HG03342 (cell line): Measurements from ENCODE around the gene OSBPL5.

ENCODE experiments used
- ATAC-seq: cut with Tn5 transposase; IDR thresholded peaks from one replicate; pipeline ENCODE4 v1.9.1; 2021; ENCODE audit warnings: mild to moderate bottlenecking, moderate library complexity; ENCODE audit not compliant: unreplicated experiment

OSBPL5 gene

DNA sequence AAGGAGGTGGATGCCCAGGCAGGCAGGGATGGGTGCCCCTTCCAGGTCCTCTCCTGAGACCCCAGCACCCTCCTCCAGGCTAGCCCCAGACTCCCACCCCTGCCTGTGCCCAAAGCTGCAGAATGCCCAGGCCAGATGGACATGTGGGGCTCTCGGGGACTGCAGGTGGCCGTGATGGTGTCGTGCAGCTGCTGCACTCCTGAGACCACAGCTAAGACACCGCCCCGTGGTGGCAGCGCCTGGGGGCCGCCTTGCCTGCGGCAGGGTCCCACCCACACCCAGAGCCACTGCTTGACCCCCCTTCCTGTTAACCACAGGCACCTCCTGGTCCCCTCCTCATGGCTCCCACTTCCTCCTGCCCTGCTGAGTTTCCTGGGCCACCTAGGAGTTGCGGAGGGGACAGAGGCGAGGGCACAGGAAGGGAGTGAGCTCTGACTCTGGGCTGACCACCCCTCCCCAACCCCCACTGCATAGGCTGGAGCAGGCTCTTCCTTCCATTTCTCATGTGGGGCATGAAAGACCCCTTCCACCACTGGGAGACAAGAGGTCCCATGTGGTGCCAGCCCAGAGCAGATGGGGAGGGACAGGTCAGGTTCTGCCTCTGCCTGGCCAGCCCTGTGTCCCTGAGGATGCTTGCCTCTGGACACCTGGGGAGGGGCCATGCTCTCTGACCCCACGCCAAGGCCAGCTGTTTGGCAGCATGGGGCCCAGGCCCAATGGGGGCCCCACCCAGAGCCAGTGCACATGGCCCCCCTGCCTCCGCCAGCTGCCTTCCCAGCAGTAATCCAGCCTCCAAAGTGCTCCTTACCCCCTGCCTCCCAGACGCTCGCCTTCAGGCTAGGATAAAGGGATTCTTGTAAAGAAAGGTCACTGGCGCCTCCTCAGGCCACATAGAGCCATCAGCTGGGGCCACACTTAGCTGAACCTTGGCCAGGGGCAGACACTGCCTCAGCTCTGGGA is 29.3 kb downstream of the OSBPL5 start:
- no peak for ATAC-seq

GRCh38 chr11:3134651-3135480 is 30.2 kb downstream of the OSBPL5 start:
- ATAC-seq: no peak

DNA sequence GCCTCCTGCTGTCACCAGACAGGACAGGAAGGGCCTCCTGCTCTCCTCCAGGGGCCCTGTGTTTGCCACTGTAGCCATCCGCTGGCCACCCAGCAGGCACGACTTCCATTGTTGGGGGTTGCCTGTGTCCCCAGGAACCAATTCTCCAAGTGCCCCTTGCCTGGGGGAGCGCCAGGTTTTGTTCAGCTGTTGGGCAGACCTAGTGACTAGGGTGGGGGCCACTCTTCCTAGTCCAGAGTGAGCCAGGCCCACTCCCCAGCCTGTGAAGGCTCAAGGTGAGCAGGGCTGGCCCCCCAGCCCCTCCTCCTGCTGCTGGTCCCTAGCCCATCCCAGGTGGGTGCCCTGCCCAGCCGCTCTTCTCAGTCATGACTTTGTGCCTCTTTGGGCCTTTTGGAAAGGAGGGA is 30.9 kb downstream of the OSBPL5 start:
- no peak for ATAC-seq

GRCh38 chr11:3133261-3134217 is 31.6 kb downstream of the OSBPL5 start:
- ATAC-seq: no peak

GRCh38 chr11:3132831-3133260 is 32.3 kb downstream of the OSBPL5 start:
- ATAC-seq: no peak

DNA sequence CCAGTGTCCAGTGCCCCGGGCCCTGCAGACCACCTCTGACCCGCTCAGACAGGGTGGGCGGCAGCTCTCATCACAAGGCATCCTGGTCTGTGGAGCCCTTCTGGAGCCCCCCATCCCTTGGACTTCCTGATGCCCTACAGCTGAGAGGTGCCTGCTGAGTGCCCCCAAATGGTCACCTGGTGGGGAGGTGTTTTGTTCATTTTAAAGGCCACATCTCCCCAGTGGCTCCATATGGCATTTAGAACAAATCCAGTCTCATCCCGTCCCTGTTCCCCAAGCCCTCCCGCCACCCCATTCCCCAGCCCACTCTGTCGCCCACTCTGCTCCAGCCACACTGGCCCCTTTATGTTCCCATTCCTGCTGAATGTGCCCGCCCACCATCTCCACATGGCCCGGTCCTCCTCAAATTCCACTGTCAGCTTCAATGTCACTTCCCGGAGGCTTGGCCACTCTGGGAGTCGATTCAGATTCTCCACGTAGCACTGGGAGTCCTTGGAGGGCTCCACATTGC is 32.8 kb downstream of the OSBPL5 start:
- no peak for ATAC-seq

DNA sequence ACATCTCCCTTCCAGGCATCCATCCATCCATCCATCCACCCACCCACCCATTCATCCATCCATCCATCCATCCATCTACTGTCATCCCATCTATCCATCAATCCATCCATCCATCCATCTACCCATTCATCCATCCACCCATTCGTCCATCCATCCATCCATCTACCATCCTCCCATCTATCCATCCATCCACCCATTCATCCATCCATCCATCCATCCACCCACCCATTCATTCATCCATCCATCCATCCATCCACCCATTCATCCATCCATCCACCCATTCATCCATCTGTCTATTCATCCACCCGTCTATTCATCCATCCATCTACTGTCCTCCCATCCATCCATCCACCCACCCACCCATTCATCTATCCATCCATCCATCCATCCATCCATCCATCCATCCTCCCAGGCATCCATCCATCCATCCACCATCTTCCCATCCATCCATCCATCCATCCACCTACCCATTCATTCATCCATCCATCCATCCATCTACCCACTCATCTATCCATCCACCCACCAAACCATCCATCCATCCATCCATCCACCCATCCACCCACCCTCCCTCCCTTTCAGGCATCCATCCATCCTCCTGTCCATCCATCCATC is 33.7 kb downstream of the OSBPL5 start:
- ATAC-seq: no peak

DNA sequence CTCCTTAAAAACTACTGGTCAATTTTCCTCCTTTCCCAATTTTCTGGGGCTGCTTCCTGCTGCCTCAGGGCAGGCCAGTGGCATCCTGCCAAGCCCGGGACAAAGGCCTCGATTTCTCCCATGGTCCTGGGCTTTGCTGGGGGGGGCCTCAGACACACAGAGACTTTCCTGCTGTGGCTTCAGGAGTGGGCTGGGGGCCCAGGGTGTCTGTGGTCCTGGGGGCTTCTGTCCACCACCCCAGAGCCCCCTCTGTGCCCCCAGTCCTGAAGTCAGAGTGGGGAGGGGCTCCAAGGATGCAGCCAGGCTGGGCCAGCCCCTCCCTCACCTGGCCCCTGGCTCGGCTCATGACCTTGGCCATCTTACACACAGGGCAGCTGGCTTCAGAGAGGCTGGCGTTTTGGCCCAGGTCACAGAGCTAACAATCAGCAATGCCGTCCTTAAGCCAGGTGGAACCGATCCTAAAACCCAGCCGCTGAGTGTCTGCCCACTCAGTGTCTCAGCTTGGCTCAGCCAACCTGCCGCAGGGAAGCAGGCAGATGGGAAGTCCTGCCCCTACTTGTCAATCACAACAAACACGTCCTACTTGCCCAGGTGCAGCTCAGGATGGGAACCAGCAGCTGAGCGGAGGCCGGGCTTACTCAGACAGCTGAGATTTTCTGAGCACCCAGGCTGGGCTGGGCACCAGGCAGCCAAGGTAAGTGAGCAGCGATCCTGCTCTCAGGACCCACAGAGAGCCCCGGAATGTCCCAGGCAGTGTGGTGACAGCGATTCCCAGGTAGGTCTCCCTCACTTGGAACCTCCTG is 34.6 kb downstream of the OSBPL5 start:
- ATAC-seq: no peak

GRCh38 chr11:3129591-3130268 is 35.4 kb downstream of the OSBPL5 start:
- ATAC-seq: no peak

DNA sequence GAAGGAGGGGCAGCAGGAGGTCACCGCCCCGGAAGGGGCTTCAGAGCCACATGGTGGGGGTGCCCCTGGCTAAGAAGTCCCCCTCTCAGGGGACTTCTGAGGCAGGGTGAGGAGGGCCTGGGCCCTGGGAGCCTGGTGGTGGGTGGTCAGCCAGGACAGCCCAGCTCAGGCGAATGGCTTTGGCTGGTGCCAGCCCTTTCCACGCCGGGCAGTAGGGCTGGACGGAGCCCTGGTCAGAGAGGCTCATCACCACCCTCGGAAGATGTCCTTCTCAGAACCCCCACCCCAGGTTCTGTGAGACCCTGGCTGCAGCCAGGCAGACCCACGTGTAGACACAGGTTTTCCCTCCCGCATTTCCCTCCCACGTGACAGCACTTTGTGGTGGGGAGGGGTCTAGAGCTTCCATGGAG is 35.9 kb downstream of the OSBPL5 start:
- ATAC-seq: no peak

DNA sequence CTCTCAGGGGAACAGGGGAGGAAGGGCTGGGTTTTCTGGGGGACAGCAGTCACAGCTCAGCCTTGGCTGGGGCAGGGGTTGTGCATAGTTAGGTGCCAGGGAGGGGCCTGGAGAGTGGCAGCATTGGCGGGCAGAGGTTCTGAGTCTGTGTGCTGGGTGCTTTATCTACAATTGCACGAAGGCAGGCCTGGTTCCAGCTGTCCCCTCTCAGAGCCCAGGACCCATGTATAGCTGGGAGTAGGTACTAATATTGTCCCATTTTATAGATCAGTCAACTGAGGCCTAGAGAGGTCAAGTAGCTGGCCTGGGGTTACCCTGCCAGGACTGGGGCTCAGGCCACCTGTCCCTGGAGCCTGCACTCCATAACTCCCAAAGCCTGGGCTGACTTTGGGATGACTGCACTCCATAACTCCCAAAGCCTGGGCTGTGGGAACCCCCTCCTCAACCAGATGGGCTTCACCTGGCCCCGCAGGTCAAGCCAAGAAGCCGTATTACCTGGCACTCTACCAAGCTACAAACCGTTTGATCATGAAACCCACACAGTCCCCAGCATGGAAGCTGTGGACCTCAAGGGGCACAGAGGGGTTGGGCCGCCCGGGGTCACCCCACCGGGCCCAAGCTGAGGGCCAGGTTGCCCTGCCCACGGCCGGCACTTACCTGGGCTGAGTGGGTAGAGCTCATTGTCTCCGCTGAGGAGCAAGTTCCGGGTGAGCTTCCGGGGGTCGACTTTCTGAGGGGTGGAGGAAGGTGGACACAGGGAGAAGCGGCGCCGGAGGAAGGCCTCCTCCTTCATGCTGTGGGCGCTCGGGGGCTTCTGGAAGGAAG is 36.5 kb downstream of the OSBPL5 start:
- no peak for ATAC-seq

DNA sequence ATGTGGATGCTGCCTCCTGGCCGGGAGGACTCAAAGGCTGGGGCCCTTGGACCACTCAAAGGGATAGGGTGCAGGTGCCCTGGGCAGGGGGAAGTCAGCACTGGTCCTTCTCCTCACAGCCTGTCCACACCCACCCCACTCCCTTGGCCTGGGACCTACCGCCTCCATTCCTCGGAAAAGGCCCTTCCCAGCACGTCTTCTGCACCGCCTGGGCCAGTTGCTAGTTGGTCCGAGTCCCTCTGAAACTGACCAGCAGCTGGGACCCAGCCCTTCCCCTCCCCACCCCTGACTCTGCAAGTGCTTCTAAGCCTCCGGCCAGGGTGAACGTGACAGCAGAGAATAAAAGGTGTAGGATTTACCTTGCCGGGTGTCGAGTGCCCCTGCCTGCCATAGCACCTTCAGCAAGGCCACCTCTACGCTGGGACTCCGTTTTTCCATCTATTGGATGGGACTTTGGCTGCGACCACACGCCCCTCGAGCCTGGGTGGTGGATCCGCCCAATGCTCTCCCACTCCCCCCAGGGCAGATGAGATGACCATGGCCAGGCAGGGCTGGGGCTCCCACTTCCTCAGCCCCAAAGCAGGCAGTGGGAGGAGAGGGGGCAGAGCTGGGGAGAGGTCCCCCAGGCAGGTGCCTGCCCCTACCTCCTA is 37.3 kb downstream of the OSBPL5 start:
- ATAC-seq: no peak

DNA sequence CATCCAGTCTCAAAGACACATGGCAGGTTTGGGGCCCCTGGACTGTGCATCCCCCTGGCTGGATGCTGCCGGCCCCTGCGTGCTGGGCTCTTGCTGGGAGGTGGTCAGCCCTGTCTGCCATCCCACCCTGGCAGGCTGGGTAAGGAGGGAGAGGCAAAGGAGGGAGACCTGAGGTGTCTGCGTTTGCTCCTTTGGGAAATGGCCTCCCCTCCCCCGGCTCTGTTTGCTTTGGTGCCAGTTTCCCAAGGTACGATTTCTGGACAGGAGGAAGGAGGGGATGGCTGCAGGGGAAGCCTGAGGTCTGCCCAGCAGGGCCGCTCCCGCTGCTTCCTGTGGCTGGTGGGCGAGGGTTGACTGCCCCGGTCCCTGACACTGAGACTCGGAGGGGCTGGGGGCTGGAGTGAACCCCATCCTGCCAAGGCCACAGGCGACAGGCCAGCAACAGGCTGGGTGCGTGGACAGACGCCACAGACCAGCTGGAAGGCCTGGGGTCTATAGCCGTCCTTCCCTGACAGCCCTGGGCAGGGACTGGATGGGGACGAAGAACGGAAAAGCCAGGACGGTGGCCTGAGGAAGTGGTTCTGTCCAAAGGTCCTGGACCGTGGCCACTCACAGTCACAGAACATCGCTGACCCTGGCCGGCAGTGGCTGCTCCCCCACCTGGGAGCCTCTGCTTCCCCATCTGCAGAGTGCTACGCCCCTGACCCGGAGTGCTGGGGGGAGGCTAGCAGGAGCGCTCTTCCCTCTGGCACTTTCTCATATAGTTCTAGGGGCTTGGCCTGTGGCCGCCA is 38.0 kb downstream of the OSBPL5 start:
- ATAC-seq: no peak

GRCh38 chr11:3126207-3126865 is 38.8 kb downstream of the OSBPL5 start:
- ATAC-seq: no peak

- ATAC-seq: no peak
These were observed 40.3 kb downstream of the OSBPL5 start for GRCh38 chr11:3124821-3125220.
